Measurements from ENCODE around the gene PPIF.
A peak's percentile ranks its signal among the peaks of the same experiment; 100 is the strongest.

PPIF gene

GRCh38 chr10:79397051-79397450, 49.8 kb downstream of the PPIF start:
- H3K4me1 ChIP-seq (ENCODE audit: control insufficient read depth in 1 of 2, insufficient read depth in 1 of 2, low read depth in 1 of 2, low read length in 1 of 2) = no peaks in the 10 kb centered on the region
- H3K9me3 ChIP-seq = no peaks in the 10 kb centered on the region
- H3K27me3 ChIP-seq = peaks cover 44% of the 10 kb centered on the region
- no peak for TF ChIP-seq CTCF (IDR thresholded peaks at IDR 0.05)
- H3K36me3 ChIP-seq = no peaks in the 10 kb centered on the region
- no peak overlapping the region for H3K4me3 ChIP-seq (ENCODE audit: low read depth in 1 of 2, low read length in 1 of 2)
- H3K27ac ChIP-seq = no peak overlapping the region

GRCh38 chr10:79397575-79398303, 50.5 kb downstream of the PPIF start:
- H3K4me3 ChIP-seq (ENCODE audit: low read depth in 1 of 2, low read length in 1 of 2) = no peak overlapping the region
- H3K4me1 ChIP-seq (ENCODE audit: control insufficient read depth in 1 of 2, insufficient read depth in 1 of 2, low read depth in 1 of 2, low read length in 1 of 2) = no peaks in the 10 kb centered on the region
- H3K9me3 ChIP-seq = no peaks in the 10 kb centered on the region
- TF ChIP-seq CTCF (IDR thresholded peaks at IDR 0.05) = no peak
- H3K27ac ChIP-seq = no peak overlapping the region
- peaks cover 49% of the 10 kb centered on the region for H3K27me3 ChIP-seq
- H3K36me3 ChIP-seq = no peaks in the 10 kb centered on the region

DNA sequence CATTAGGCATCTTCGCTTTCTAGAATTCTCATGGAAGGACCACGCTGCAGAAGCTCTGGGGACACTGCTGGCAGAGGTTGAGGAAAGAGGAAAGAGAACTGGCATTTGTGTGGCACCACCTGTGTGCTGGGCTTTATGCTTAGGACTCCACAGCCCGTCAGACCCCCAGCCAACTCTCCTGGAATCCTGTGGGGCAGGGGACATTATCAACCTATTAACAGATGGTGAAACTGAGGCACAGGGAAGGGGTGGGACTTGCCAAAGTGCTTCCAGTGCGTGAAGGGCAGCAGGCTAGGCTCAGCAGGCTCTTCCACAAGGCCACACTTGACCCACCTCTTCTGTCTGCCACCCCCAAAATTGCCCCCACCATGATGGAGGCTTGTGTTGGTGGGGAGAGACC, 51.4 kb downstream of the PPIF start:
- H3K9me3 ChIP-seq = no peaks in the 10 kb centered on the region
- H3K27ac ChIP-seq = no peak overlapping the region
- no peak for TF ChIP-seq CTCF (IDR thresholded peaks at IDR 0.05)
- peaks cover 58% of the 10 kb centered on the region for H3K27me3 ChIP-seq
- no peaks in the 10 kb centered on the region for H3K36me3 ChIP-seq
- no peak overlapping the region for H3K4me3 ChIP-seq (ENCODE audit: low read depth in 1 of 2, low read length in 1 of 2)
- peaks cover 0 to 2% of the 10 kb centered on the region in 2 experiments for H3K4me1 ChIP-seq (ENCODE audit: control insufficient read depth in 1 of 2, insufficient read depth in 1 of 2, low read depth in 1 of 2, low read length in 1 of 2)

DNA sequence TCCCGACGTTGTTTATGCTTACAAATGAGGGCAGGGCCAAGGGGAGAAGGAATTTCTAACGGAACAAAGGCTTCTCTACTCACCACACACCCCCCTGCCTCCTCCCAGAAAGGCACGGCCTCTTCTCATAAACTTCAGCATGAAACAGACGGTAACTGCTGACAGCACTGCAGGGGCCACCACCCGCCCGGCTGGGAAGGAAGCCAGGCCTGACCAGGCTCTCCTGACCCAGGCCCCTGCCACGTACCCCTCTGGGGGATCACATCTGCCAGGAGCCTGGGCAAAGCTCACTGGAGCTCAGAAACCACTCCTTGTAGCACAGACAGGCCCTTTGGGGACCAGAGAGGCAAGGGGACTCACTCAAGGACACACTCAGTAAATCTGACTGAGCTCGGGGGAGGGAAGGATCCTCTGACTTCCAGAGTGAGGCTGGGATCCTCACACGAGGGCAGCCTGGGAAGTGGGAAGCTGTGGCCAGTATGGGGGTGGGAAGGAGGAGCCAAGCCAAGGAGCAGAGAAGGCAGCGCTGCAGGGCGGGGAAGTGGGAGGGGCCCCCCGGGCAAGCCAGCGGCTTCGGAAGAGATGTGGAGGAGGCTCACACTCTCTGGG, 52.1 kb downstream of the PPIF start:
- no peaks in the 10 kb centered on the region for H3K36me3 ChIP-seq
- H3K27me3 ChIP-seq = peaks cover 65% of the 10 kb centered on the region
- peaks cover 0 to 2% of the 10 kb centered on the region in 2 experiments for H3K4me1 ChIP-seq (ENCODE audit: control insufficient read depth in 1 of 2, insufficient read depth in 1 of 2, low read depth in 1 of 2, low read length in 1 of 2)
- H3K9me3 ChIP-seq = no peaks in the 10 kb centered on the region
- TF ChIP-seq CTCF (IDR thresholded peaks at IDR 0.05) = no peak
- no peak overlapping the region for H3K27ac ChIP-seq
- no peak overlapping the region for H3K4me3 ChIP-seq (ENCODE audit: low read depth in 1 of 2, low read length in 1 of 2)

DNA sequence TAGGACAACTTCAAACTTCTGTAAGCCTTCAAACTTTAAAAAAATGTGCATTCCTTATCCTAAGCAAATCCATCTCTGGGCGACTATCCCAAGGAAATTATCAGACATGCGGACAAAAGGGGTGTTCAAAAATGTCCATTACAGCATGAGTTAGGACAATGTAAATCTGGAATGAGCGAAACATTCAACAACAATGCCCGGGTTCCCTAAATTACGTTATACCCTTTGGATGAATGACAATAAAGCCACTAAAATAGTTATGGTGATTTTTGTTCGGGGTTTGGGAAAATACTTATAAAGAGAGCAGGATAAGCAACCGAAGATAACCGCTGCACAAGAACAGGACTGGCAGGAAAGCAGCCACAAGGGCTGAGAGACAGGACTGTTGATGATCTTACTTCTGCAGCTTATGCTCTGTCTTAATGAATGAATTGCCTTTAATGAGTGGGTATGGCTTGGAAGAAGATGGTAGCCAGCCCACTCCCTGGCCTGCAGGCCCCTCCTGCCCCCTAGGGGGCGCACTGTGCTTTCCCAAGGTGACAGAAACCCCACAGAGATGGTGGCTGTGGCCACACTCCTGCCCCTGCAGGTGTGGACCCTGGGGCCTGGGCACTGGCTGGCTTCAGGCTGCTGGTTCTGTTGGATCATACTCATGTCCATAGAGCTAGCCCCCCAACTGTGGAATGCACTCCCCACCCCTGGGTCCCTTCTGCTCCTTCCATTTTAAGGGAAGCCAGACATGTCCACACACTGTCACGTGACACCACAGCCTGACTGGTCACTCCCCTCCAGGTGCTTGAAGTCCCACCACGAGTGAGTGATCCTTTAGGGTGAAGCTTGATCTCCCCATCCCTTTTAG, 53.1 kb downstream of the PPIF start:
- Histone ChIP-seq H3K9me3 (no peaks in the 10 kb centered on the region), H3K27me3 (peaks cover 75% of the 10 kb centered on the region), H3K27ac (no peak overlapping the region), H3K36me3 (no peaks in the 10 kb centered on the region), H3K4me3 (ENCODE audit: low read depth in 1 of 2, low read length in 1 of 2) (no peak overlapping the region), H3K4me1 (ENCODE audit: control insufficient read depth in 1 of 2, insufficient read depth in 1 of 2, low read depth in 1 of 2, low read length in 1 of 2) (peaks cover 0 to 2% of the 10 kb centered on the region in 2 experiments)
- TF ChIP-seq CTCF (IDR thresholded peaks at IDR 0.05) = peak; percentile 49

All from neutrophil (primary cell).